Stimulated activated CD8-positive, alpha-beta memory T cell treated with anti-CD3 and anti-CD28 coated beads, Interleukin-4, amount 100 ng/mL, for 24 hours (primary cell): ENCODE measurements around the gene ACADVL.

ENCODE experiments used
- DNase-seq: peaks from one replicate; pipeline ENCODE4 v3.0.0-alpha.2; 2020; ENCODE audit warnings: low read depth

The ACADVL gene

GRCh38 chr17:7252176-7253043 lies 32.7 kb downstream of the ACADVL start, which contains the start of gene ELP5:
ELP5 (plus strand) TSS chr17:7252215; CDS start chr17:7252551, 336 bp downstream.
- peak; percentile 81 for DNase-seq

GRCh38 chr17:7253082-7253481 lies 33.3 kb downstream of the ACADVL start:
- no peak for DNase-seq

GRCh38 chr17:7254511-7254910 lies 34.8 kb downstream of the ACADVL start:
- DNase-seq, result no peak

- DNase-seq, result no peak
Observed at GRCh38 chr17:7256766-7257456, 37.2 kb downstream of the ACADVL start.

- no peak for DNase-seq
Observed at GRCh38 chr17:7258731-7259554, 39.2 kb downstream of the ACADVL start.

- DNase-seq, result no peak
Observed at GRCh38 chr17:7259555-7259889, 39.8 kb downstream of the ACADVL start.

GRCh38 chr17:7260151-7260550 lies 40.4 kb downstream of the ACADVL start:
- DNase-seq, result no peak

- no peak for DNase-seq
Observed at GRCh38 chr17:7260651-7261378, 41.1 kb downstream of the ACADVL start.

- no peak for DNase-seq
Observed at GRCh38 chr17:7261379-7262191, 41.8 kb downstream of the ACADVL start.

- no peak for DNase-seq
Observed at GRCh38 chr17:7262192-7262934, 42.6 kb downstream of the ACADVL start, which contains the start of gene CLDN7. CLDN7 (minus strand) TSS chr17:7262478; CDS start chr17:7262043, 435 bp downstream.

GRCh38 chr17:7262935-7263800 lies 43.4 kb downstream of the ACADVL start:
- no peak for DNase-seq

GRCh38 chr17:7263801-7264078 lies 44.0 kb downstream of the ACADVL start:
- no peak for DNase-seq

- DNase-seq, result no peak
Observed at GRCh38 chr17:7266784-7267183, 47.0 kb downstream of the ACADVL start.
